HepG2 (cell line): ENCODE results near the gene HK2. TPM values are rescaled to one million over a fixed set of nuclear protein-coding genes. Genes with fewer than 3 reads are reported as not detected.

Experiments used
- ARID4A ChIP-seq: sonication (generic); formaldehyde crosslinking; IDR thresholded peaks from 2 replicates; pipeline ENCODE4 v1.5.0; 2020; ENCODE audit warnings: mild to moderate bottlenecking, missing genetic modification reagents, borderline replicate concordance
- EP300 ChIP-seq, 3 experiments: sonication (generic) in 1 of 3; formaldehyde crosslinking in 1 of 3; IDR thresholded peaks; 2 replicates each; pipeline versions ENCODE4 v1.5.1 to v1.6.1; 2011 to 2020; ENCODE audit warnings: low read depth in 2 of 3, low read length in 2 of 3, borderline replicate concordance in 1 of 3, improper control_type of control experiment in 1 of 3, mild to moderate bottlenecking in 1 of 3, missing genetic modification reagents in 1 of 3, moderate library complexity in 1 of 3
- FIP1L1 ChIP-seq: fragments of 200-400 bp; formaldehyde crosslinking; IDR thresholded peaks from 2 replicates; pipeline ENCODE4 v1.6.1; 2018; ENCODE audit warnings: low read depth, mild to moderate bottlenecking, low read length, moderate library complexity, borderline replicate concordance; ENCODE audit not compliant: insufficient read depth
- HMG20B ChIP-seq: conservative IDR thresholded peaks from 2 replicates; pipeline ENCODE4 v1.6.1; 2016; ENCODE audit warnings: missing genetic modification reagents, missing compliant biosample characterization
- KDM1A ChIP-seq: IDR thresholded peaks from 2 replicates; pipeline ENCODE4 v1.6.1; 2016; ENCODE audit warnings: missing compliant biosample characterization
- KDM5B ChIP-seq: sonication (generic); formaldehyde crosslinking; IDR thresholded peaks from 2 replicates; pipeline ENCODE4 v1.4.0; 2020; ENCODE audit warnings: missing genetic modification reagents, mild to moderate bottlenecking, borderline replicate concordance
- KDM6A ChIP-seq: IDR thresholded peaks from 2 replicates; pipeline ENCODE4 v1.6.1; 2016; ENCODE audit warnings: low read depth
- NCOA1 ChIP-seq: sonication (generic); formaldehyde crosslinking; IDR thresholded peaks from 2 replicates; pipeline ENCODE4 v1.9.0; 2021; ENCODE audit warnings: missing genetic modification reagents
- ZBTB8A ChIP-seq: sonication (generic); formaldehyde crosslinking; IDR thresholded peaks from 2 replicates; pipeline ENCODE4 v1.4.0; 2020; ENCODE audit warnings: mild to moderate bottlenecking, low read depth, missing genetic modification reagents, borderline replicate concordance
- ZFP1 ChIP-seq: IDR thresholded peaks from 2 replicates; pipeline ENCODE4 v1.6.1; 2016
- ZNF317 ChIP-seq: sonication (generic); formaldehyde crosslinking; IDR thresholded peaks from 2 replicates; pipeline ENCODE4 v1.5.0; 2020; ENCODE audit warnings: mild to moderate bottlenecking, missing genetic modification reagents
- ZNF512 ChIP-seq: sonication (generic); formaldehyde crosslinking; IDR thresholded peaks from 2 replicates; pipeline ENCODE4 v1.4.0; 2020; ENCODE audit warnings: mild to moderate bottlenecking, missing genetic modification reagents
- ZNF576 ChIP-seq: sonication (generic); formaldehyde crosslinking; IDR thresholded peaks from 2 replicates; pipeline ENCODE4 v1.4.0; 2020; ENCODE audit warnings: mild to moderate bottlenecking, missing genetic modification reagents
- ZNF740 ChIP-seq: sonication (generic); formaldehyde crosslinking; IDR thresholded peaks from 2 replicates; pipeline ENCODE4 v1.4.0; 2020; ENCODE audit warnings: missing genetic modification reagents
- polyA plus RNA-seq, 8 experiments: library from polyadenylated mRNA; depleted of rRNA in 3 of 8; stranded (reverse) in 7 of 8; unstranded in 1 of 8; fragments of >200 nt; fragmentation: Illumina TruSeq in 4 of 8; extraction: Trizol in 4 of 8; gene quantifications; 2 replicates each; pipeline versions ENCODE4 v1.2.1 to v1.2.3, GENCODE V29; 2011 to 2016; ENCODE audit warnings: low read depth in 4 of 8, missing spikeins in 1 of 8, mixed read lengths in 1 of 8; ENCODE audit not compliant: insufficient read depth in 1 of 8
- total RNA-seq, 5 experiments: library from RNA; depleted of rRNA; stranded (reverse); fragments of >200 nt; fragmentation: Illumina TruSeq; extraction: Trizol; gene quantifications; 2 replicates each; pipeline ENCODE4 v1.2.3, GENCODE V29; 2016; ENCODE audit warnings: low read depth in 1 of 5
- TF ChIP-seq, protein P1 (sequence below): sonication (generic); formaldehyde crosslinking; IDR thresholded peaks from 2 replicates; pipeline ENCODE4 v1.9.0; 2022; ENCODE audit warnings: missing genetic modification reagents, mild to moderate bottlenecking, borderline replicate concordance
- TF ChIP-seq, protein P2 (sequence below): sonication (generic); formaldehyde crosslinking; IDR thresholded peaks from 2 replicates; pipeline ENCODE4 v1.5.0; 2020; ENCODE audit warnings: mild to moderate bottlenecking, missing genetic modification reagents

Gene HK2
- total and polyA plus RNA-seq, 2 of the 13 experiments (the other 11 are each of a cell fraction or from before 2014, with no cell fraction given), result 13.2 to 101 TPM

DNA sequence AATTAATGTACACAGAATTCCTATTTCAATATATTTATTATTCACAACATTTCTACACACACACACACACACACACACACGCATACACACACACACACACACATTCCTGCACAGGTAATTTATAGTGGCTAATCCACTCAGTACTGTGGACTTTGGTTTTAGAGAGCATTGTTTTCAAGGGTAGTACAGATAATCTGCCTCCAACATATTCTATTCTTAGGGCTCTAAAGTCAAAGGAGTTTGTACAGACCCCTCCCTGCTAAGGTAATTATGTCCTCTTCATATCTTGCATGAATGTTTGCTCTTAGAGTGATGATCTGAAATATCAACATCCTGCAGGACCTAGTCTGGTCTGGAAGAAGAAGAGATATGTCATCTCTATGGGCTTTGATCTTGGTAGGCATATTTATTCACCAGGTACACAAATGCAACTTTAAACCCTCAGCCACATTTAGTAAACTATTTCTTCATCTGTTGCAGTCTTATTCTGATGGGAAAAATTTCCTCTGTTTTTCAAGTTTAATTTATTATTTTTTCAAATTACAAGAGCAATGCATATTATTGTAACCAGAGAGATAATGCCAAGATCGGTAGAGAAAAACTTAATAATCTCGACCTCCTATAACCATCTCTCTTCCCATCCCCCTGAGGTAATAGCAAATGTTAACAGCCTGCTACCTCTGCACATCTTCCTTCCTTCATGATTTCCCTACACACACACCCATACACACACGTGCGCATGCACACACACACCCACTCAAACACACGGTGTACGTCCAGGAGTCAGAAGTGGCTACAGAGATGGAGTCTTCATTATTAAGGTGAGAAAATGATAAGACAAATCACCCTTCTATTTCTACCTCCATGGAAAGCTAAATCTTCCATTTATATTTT, 106.2 kb downstream of the HK2 start (continued):
- TF ChIP-seq KDM6A (CRISPR knock-in tag) (peak; percentile 87), ZNF576 (CRISPR knock-in tag) (no peak), KDM1A (CRISPR knock-in tag) (no peak), HMG20B (CRISPR knock-in tag) (peak; percentile 93), ZBTB8A (CRISPR knock-in tag) (no peak), ARID4A (CRISPR knock-in tag) (peak; percentile 55; the same call in 1 of the 2 replicates), NCOA1 (CRISPR knock-in tag) (0 out of 2 replicates have a peak, but pooled peaks have one; percentile 64), EP300 (IDR thresholded peaks at IDR 0.05; ENCODE audit: low read depth in 2 of 2, low read length in 2 of 2) (peak; percentile 40 to 98; a peak in 3 of 4 replicates), EP300 (CRISPR knock-in tag; IDR thresholded peaks at IDR 0.05; ENCODE audit: borderline replicate concordance) (peak; percentile 97), FIP1L1 (no peak), ZFP1 (CRISPR knock-in tag) (peak; percentile 92), ZNF512 (CRISPR knock-in tag) (no peak), ZNF740 (CRISPR knock-in tag) (no peak), ZNF317 (CRISPR knock-in tag) (peak; percentile 86), KDM5B (CRISPR knock-in tag) (no peak)
- TF ChIP-seq, protein P1, sequence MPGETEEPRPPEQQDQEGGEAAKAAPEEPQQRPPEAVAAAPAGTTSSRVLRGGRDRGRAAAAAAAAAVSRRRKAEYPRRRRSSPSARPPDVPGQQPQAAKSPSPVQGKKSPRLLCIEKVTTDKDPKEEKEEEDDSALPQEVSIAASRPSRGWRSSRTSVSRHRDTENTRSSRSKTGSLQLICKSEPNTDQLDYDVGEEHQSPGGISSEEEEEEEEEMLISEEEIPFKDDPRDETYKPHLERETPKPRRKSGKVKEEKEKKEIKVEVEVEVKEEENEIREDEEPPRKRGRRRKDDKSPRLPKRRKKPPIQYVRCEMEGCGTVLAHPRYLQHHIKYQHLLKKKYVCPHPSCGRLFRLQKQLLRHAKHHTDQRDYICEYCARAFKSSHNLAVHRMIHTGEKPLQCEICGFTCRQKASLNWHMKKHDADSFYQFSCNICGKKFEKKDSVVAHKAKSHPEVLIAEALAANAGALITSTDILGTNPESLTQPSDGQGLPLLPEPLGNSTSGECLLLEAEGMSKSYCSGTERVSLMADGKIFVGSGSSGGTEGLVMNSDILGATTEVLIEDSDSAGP (CRISPR knock-in tag), result 0 out of 2 replicates have a peak, but pooled peaks have one; percentile 34
- TF ChIP-seq, protein P2, sequence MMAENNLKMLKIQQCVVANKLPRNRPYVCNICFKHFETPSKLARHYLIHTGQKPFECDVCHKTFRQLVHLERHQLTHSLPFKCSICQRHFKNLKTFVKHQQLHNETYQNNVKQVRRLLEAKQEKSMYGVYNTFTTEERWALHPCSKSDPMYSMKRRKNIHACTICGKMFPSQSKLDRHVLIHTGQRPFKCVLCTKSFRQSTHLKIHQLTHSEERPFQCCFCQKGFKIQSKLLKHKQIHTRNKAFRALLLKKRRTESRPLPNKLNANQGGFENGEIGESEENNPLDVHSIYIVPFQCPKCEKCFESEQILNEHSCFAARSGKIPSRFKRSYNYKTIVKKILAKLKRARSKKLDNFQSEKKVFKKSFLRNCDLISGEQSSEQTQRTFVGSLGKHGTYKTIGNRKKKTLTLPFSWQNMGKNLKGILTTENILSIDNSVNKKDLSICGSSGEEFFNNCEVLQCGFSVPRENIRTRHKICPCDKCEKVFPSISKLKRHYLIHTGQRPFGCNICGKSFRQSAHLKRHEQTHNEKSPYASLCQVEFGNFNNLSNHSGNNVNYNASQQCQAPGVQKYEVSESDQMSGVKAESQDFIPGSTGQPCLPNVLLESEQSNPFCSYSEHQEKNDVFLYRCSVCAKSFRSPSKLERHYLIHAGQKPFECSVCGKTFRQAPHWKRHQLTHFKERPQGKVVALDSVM (CRISPR knock-in tag), result 0 out of 2 replicates have a peak, but pooled peaks have one; percentile 33
